GM12878 (cell line): Measurements from ENCODE around the gene MCMBP. TPM values are rescaled to one million over a fixed set of nuclear protein-coding genes. Genes with fewer than 3 reads are reported as not detected.

ENCODE experiments used
- ATAC-seq: fragments of 200-7000 bp; cut with Tn5 transposase; 3 replicates; pipeline ENCODE4 v1.9.1; 2020; ENCODE audit warnings: mild to moderate bottlenecking, moderate library complexity
- BruUV-seq: library from RNA; stranded (reverse); fragments of 400-500 nt; replicated peaks from 2 replicates; lab custom pipeline; 2021; lab: Mats Ljungman, UMichigan
- CTCF ChIA-PET: fragments of 300-600 bp; sonication (Branson Sonifier 250); formaldehyde crosslinking; extraction: SDS; loops from one replicate; lab custom pipeline; 2021; ENCODE audit warnings: inconsistent platforms; lab: Yijun Ruan, JAX
- POLR2A ChIA-PET: fragments of 350-600 bp; formaldehyde crosslinking; extraction: SDS; loops from one replicate; lab custom pipeline; 2021; ENCODE audit warnings: inconsistent platforms; lab: Charles Lee
- RAD21 ChIA-PET: fragments of 300-600 bp; sonication (Branson Sonifier 250); formaldehyde crosslinking; loops from one replicate; lab custom pipeline; 2023; ENCODE audit warnings: antibody characterized with exemption; ENCODE audit not compliant: unreplicated experiment; lab: Charles Lee
- SMC1A ChIA-PET: fragments of 300-600 bp; sonication (Branson Sonifier 250); formaldehyde crosslinking; loops from one replicate; lab custom pipeline; 2023; ENCODE audit not compliant: unreplicated experiment, uncharacterized antibody; lab: Charles Lee
- DNase-seq: peaks from one replicate; pipeline ENCODE4 v3.0.0-alpha.2; 2011; ENCODE audit warnings: low read depth, low spot score
- FAIRE-seq: peaks from 3 replicates; lab custom pipeline; 2011; peaks lifted over from hg19 to GRCh38; lab: Jason Lieb, UNC
- H2AFZ ChIP-seq: 2 replicates; pipeline ENCODE4 v1.6.0; 2011; ENCODE audit warnings: low read depth, low read length, control low read depth; ENCODE audit not compliant: control insufficient read depth
- H3K27ac ChIP-seq: 2 replicates; pipeline ENCODE4 v1.5.1; 2011; ENCODE audit warnings: control low read depth; ENCODE audit not compliant: control insufficient read depth, insufficient read depth
- H3K27me3 ChIP-seq, 2 experiments: replicated peaks in 1 of 2; 2 replicates each; pipeline versions ENCODE4 v1.6.0 to v1.6.1; 2011; ENCODE audit warnings: low read length in 1 of 2; ENCODE audit not compliant: control insufficient read depth in 2 of 2, insufficient read depth in 2 of 2
- H3K36me3 ChIP-seq, 2 experiments: 2 replicates each; pipeline ENCODE4 v1.5.1; 2011; ENCODE audit warnings: low read length in 1 of 2; ENCODE audit not compliant: control insufficient read depth in 2 of 2, insufficient read depth in 2 of 2
- H3K4me1 ChIP-seq: 2 replicates; pipeline ENCODE4 v1.6.1; 2011; ENCODE audit warnings: mild to moderate bottlenecking, low read length, moderate library complexity, mixed read lengths; ENCODE audit not compliant: control insufficient read depth, insufficient read depth
- H3K4me2 ChIP-seq: 2 replicates; pipeline ENCODE4 v1.6.0; 2011; ENCODE audit warnings: control low read depth; ENCODE audit not compliant: control insufficient read depth, insufficient read depth
- H3K4me3 ChIP-seq: fragments of 200-600 bp; sonication (generic); 2 replicates; pipeline ENCODE4 v1.5.1; 2016
- H3K79me2 ChIP-seq: 2 replicates; pipeline ENCODE4 v1.6.0; 2011; ENCODE audit warnings: low read length; ENCODE audit not compliant: control insufficient read depth, insufficient read depth
- H3K9ac ChIP-seq: 2 replicates; pipeline ENCODE4 v1.8.0; 2011; ENCODE audit warnings: low read length, control low read depth, mixed read lengths; ENCODE audit not compliant: control insufficient read depth, insufficient read depth
- H3K9me3 ChIP-seq: replicated peaks from 3 replicates; pipeline ENCODE4 v1.5.1; 2011; ENCODE audit warnings: mild to moderate bottlenecking, low read length; ENCODE audit not compliant: control insufficient read depth, insufficient read depth
- H4K20me1 ChIP-seq: 2 replicates; pipeline ENCODE4 v1.6.0; 2011; ENCODE audit not compliant: control insufficient read depth, insufficient read depth
- FOS ChIP-seq: IDR thresholded peaks from 3 replicates; pipeline ENCODE4 v1.6.1; 2011; ENCODE audit warnings: borderline replicate concordance; ENCODE audit not compliant: insufficient read length; ENCODE audit errors: extremely low read depth
- MEF2A ChIP-seq: IDR thresholded peaks from 2 replicates; pipeline ENCODE4 v1.6.1; 2011; ENCODE audit warnings: low read depth, mild to moderate bottlenecking, low read length, moderate library complexity; ENCODE audit not compliant: insufficient read depth
- PBX3 ChIP-seq: IDR thresholded peaks from 2 replicates; pipeline ENCODE4 v1.6.1; 2011; ENCODE audit warnings: mild to moderate bottlenecking, low read depth, low read length, moderate library complexity; ENCODE audit not compliant: insufficient replicate concordance
- PML ChIP-seq: IDR thresholded peaks from 2 replicates; pipeline ENCODE4 v1.6.1; 2012; ENCODE audit warnings: low read length, inconsistent platforms
- POLR2AphosphoS5 ChIP-seq: IDR thresholded peaks from 2 replicates; pipeline ENCODE4 v1.6.1; 2011; ENCODE audit warnings: mild to moderate bottlenecking, low read length, inconsistent platforms
- SMAD1 ChIP-seq: fragments of 450-650 bp; IDR thresholded peaks from 2 replicates; pipeline ENCODE4 v1.6.1; 2018; ENCODE audit warnings: mild to moderate bottlenecking, low read depth; ENCODE audit not compliant: partially characterized antibody
- SMARCA5 ChIP-seq: fragments of 450-650 bp; IDR thresholded peaks from 2 replicates; pipeline ENCODE4 v1.6.1; 2017; ENCODE audit warnings: mild to moderate bottlenecking
- ZNF217 ChIP-seq: fragments of 450-650 bp; IDR thresholded peaks from 2 replicates; pipeline ENCODE4 v1.6.1; 2017; ENCODE audit warnings: antibody characterized with exemption, mild to moderate bottlenecking
- ZNF24 ChIP-seq: fragments of 450-650 bp; IDR thresholded peaks from 2 replicates; pipeline ENCODE4 v1.6.1; 2017; ENCODE audit warnings: antibody characterized with exemption, mild to moderate bottlenecking
- WGBS: methylation state at CpG from one replicate; pipeline ENCODE4 v1.1.6; 2016; ENCODE audit warnings: low lambda C conversion rate; ENCODE audit not compliant: insufficient replicate concordance, insufficient coverage; ENCODE audit errors: missing lambda C conversion rate; 5-methylcytosine and 5-hydroxymethylcytosine counted together
- in situ Hi-C: fragments of 300-500 bp; cut with MboI; formaldehyde crosslinking; loops from 9 replicates; pipeline ENCODE4 v1.14.3; 2018; ENCODE audit warnings: mixed read lengths
- intact Hi-C: fragments of 100-400 bp; cut with micrococcal nuclease; formaldehyde crosslinking; loops from one replicate; pipeline ENCODE4 v1.14.2; 2022; ENCODE audit not compliant: unreplicated experiment
- polyA plus RNA-seq, 11 experiments: library from polyadenylated mRNA; depleted of rRNA in 4 of 11; unstranded in 6 of 11; stranded (reverse) in 5 of 11; fragments of >200 nt; fragmentation: Nextera tagmentation in 4 of 11; fragmentation: Illumina TruSeq in 1 of 11; extraction: Ambion mirVana in 4 of 11; extraction: Trizol in 1 of 11; gene quantifications; 1 replicate in 1 of 11; 2 replicates in 10 of 11; pipeline versions ENCODE4 v1.2.1 to v1.2.3, GENCODE V29; 2011 to 2016; ENCODE audit warnings: inconsistent platforms in 2 of 11, missing spikeins in 2 of 11, low read depth in 1 of 11
- total RNA-seq, 4 experiments: library from RNA; depleted of rRNA in 3 of 4; stranded (reverse); fragments of >200 nt in 3 of 4; fragmentation: Illumina TruSeq in 1 of 4; extraction: Trizol in 1 of 4; gene quantifications; 2 replicates each; pipeline versions ENCODE4 v1.2.1 to v1.2.3, GENCODE V29; 2013 to 2021
- TF ChIP-seq, protein P1 (sequence below): fragments of 450-650 bp; formaldehyde crosslinking; IDR thresholded peaks from 2 replicates; pipeline ENCODE4 v1.4.0; 2022; ENCODE audit warnings: mild to moderate bottlenecking, moderate library complexity
- TF ChIP-seq, protein P2 (sequence below): fragments of 450-650 bp; IDR thresholded peaks from 2 replicates; pipeline ENCODE4 v1.6.1; 2017; ENCODE audit warnings: mild to moderate bottlenecking, moderate library complexity

MCMBP gene
- total and polyA plus RNA-seq, 10 of the 15 experiments (the other 5 are each of a cell fraction or from before 2014, with no cell fraction given) = 7.6 to 93.1 (median 75.7) TPM

- no peak for DNase-seq
- TF ChIP-seq, protein P1, sequence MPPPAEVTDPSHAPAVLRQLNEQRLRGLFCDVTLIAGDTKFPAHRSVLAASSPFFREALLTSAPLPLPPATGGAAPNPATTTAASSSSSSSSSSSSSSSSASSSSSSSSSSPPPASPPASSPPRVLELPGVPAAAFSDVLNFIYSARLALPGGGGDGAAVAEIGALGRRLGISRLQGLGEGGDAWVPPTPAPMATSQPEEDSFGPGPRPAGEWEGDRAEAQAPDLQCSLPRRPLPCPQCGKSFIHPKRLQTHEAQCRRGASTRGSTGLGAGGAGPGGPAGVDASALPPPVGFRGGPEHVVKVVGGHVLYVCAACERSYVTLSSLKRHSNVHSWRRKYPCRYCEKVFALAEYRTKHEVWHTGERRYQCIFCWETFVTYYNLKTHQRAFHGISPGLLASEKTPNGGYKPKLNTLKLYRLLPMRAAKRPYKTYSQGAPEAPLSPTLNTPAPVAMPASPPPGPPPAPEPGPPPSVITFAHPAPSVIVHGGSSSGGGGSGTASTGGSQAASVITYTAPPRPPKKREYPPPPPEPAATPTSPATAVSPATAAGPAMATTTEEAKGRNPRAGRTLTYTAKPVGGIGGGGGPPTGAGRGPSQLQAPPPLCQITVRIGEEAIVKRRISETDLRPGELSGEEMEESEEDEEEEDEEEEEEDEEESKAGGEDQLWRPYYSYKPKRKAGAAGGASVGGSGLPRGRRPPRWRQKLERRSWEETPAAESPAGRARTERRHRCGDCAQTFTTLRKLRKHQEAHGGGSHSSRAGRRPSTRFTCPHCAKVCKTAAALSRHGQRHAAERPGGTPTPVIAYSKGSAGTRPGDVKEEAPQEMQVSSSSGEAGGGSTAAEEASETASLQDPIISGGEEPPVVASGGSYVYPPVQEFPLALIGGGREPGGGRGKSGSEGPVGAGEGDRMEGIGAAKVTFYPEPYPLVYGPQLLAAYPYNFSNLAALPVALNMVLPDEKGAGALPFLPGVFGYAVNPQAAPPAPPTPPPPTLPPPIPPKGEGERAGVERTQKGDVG (CRISPR knock-in tag) = no peak
- TF ChIP-seq FOS = no peak
- TF ChIP-seq SMARCA5 = no peak
- TF ChIP-seq PML = no peak
- no peak for TF ChIP-seq POLR2AphosphoS5
- TF ChIP-seq, protein P2, sequence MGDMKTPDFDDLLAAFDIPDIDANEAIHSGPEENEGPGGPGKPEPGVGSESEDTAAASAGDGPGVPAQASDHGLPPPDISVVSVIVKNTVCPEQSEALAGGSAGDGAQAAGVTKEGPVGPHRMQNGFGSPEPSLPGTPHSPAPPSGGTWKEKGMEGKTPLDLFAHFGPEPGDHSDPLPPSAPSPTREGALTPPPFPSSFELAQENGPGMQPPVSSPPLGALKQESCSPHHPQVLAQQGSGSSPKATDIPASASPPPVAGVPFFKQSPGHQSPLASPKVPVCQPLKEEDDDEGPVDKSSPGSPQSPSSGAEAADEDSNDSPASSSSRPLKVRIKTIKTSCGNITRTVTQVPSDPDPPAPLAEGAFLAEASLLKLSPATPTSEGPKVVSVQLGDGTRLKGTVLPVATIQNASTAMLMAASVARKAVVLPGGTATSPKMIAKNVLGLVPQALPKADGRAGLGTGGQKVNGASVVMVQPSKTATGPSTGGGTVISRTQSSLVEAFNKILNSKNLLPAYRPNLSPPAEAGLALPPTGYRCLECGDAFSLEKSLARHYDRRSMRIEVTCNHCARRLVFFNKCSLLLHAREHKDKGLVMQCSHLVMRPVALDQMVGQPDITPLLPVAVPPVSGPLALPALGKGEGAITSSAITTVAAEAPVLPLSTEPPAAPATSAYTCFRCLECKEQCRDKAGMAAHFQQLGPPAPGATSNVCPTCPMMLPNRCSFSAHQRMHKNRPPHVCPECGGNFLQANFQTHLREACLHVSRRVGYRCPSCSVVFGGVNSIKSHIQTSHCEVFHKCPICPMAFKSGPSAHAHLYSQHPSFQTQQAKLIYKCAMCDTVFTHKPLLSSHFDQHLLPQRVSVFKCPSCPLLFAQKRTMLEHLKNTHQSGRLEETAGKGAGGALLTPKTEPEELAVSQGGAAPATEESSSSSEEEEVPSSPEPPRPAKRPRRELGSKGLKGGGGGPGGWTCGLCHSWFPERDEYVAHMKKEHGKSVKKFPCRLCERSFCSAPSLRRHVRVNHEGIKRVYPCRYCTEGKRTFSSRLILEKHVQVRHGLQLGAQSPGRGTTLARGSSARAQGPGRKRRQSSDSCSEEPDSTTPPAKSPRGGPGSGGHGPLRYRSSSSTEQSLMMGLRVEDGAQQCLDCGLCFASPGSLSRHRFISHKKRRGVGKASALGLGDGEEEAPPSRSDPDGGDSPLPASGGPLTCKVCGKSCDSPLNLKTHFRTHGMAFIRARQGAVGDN = no peak
- TF ChIP-seq ZNF24 = no peak
- TF ChIP-seq PBX3 = no peak
- TF ChIP-seq ZNF217 = no peak
- no peak for TF ChIP-seq SMAD1
- TF ChIP-seq MEF2A = no peak
- TF ChIP-seq, all 136 proteins: peak for 0
- 3% methylated on average over 2 of the region's 2 CpGs for WGBS
- POLR2A ChIA-PET = no interaction called here
- SMC1A ChIA-PET = interaction anchor here (1.4 kb wide), 1 partner anchor 12 kb away, joined by 4 read pairs; no protein-coding TSS in a partner anchor
- H3K36me3 ChIP-seq = no peaks in the 10 kb centered on the region
- no peaks in the 10 kb centered on the region for H3K9me3 ChIP-seq
- H3K4me3 ChIP-seq = no peak overlapping the region
- ATAC-seq (no peak), FAIRE-seq (no peak)
- BruUV-seq = no TSS peak
- no peak overlapping the region for H2AFZ ChIP-seq
- CTCF ChIA-PET = interaction anchor here (1.1 kb wide), 1 partner anchor 12 kb away, joined by 3 read pairs; no protein-coding TSS in a partner anchor
- H3K79me2 ChIP-seq = no peaks in the 10 kb centered on the region
- H3K9ac ChIP-seq = no peak overlapping the region
- H4K20me1 ChIP-seq = no peaks in the 10 kb centered on the region
- in situ Hi-C loops (no loop called here), intact Hi-C loops (no loop called here)
- H3K4me2 ChIP-seq = no peak overlapping the region
- H3K4me1 ChIP-seq = peaks cover 4% of the 10 kb centered on the region; the same call in 1 of the 2 replicates
- H3K27ac ChIP-seq = no peak overlapping the region
- H3K27me3 ChIP-seq = no peaks in the 10 kb centered on the region
- RAD21 ChIA-PET = no interaction called here
Observed at GRCh38 chr10:119878524-119878923, 5.9 kb upstream of the MCMBP start.
